H1 (cell line): Measurements from ENCODE around the gene SLC24A1. TPM values are rescaled to one million over a fixed set of nuclear protein-coding genes. Genes with fewer than 3 reads are reported as not detected.

Experiments
- RBBP5 ChIP-seq: IDR thresholded peaks from 2 replicates; pipeline ENCODE4 v1.7.1; 2012; ENCODE audit warnings: low read depth, mild to moderate bottlenecking, inconsistent platforms, low read length, moderate library complexity, borderline replicate concordance
- ZNF274 ChIP-seq: IDR thresholded peaks from 2 replicates; pipeline ENCODE4 v1.7.0; 2012; ENCODE audit warnings: low read length, borderline replicate concordance; ENCODE audit errors: extremely low read depth
- polyA plus RNA-seq, 7 experiments: library from polyadenylated mRNA; depleted of rRNA in 3 of 7; stranded (reverse) in 5 of 7; unstranded in 2 of 7; fragments of >200 nt in 5 of 7; fragments of 200-250 nt in 2 of 7; gene quantifications; 1 replicate in 5 of 7; 2 replicates in 1 of 7; 4 replicates in 1 of 7; pipeline versions ENCODE4 v1.2.1 to v1.2.3, GENCODE V29; 2011 to 2013; ENCODE audit warnings: missing spikeins in 2 of 7, mixed read lengths in 2 of 7
- small RNA-seq: library from polyadenylated mRNA; stranded (forward); fragments of <200 nt; extraction: miRNeasy Mini kit (QIAGEN cat#:217004); gene quantifications from one replicate; pipeline ENCODE3, GENCODE V24; 2013; ENCODE audit not compliant: insufficient read depth
- total RNA-seq: library from RNA; stranded (reverse); fragmentation: NEBNext Ultra II Directional; extraction: Animal tissue kit (Norgen Biotek cat#: 25700); gene quantifications from 2 replicates; pipeline ENCODE4 v1.2.1, GENCODE V29; 2021
- TF ChIP-seq, protein P1 (sequence below): IDR thresholded peaks from 2 replicates; pipeline ENCODE4 v1.6.1; 2011; ENCODE audit warnings: low read length, improper control_type of control experiment

Gene SLC24A1
- total and polyA plus RNA-seq, 2 of the 8 experiments (the other 6 are each of a cell fraction or from before 2014, with no cell fraction given): 4.9 to 6.6 TPM

DNA sequence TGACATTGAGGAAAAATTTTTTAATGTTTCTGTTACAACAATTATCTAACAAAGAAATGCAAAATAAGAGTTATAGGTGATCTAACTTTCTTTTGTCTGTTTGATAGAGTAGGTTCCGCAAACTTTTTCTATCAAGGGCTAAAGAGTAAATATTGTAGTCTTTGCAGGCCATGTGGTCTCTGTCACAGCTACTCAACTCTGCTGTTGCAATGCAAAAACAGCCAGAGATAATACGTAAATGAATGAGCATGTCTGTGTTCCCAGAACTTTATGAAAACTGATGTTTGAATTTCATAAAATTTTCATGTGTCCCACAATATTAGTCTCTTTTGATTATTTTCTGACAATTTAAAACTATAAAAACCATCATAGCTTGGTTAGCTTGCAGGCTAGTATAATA is 73.3 kb downstream of the SLC24A1 start (continued):
- TF ChIP-seq, protein P1, sequence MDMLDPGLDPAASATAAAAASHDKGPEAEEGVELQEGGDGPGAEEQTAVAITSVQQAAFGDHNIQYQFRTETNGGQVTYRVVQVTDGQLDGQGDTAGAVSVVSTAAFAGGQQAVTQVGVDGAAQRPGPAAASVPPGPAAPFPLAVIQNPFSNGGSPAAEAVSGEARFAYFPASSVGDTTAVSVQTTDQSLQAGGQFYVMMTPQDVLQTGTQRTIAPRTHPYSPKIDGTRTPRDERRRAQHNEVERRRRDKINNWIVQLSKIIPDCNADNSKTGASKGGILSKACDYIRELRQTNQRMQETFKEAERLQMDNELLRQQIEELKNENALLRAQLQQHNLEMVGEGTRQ: no peak
- TF ChIP-seq RBBP5 (no peak), ZNF274 (no peak)
- TF ChIP-seq, all 59 proteins: peak for 0

Small RNAs within 50 kb of the gene (small RNA-seq; reads per million reads assigned to genes)
- gene SNORD13E: not detected

Other genes with a start within 250 kb of the SLC24A1 start
- 45.7 and 45.9 TPM in 2 replicates for gene IGDCC3, start 243.9 kb upstream of the SLC24A1 start, total RNA-seq
- 26.8 and 42.3 TPM in 2 replicates for gene IGDCC3, start 243.9 kb upstream of the SLC24A1 start, polyA plus RNA-seq (2011; rRNA removed)
- 7.7 and 7.8 TPM in 2 replicates for gene IGDCC4, start 199.0 kb upstream of the SLC24A1 start, total RNA-seq
- gene IGDCC4, start 199.0 kb upstream of the SLC24A1 start, polyA plus RNA-seq (2011; rRNA removed): 10.3 and 12.7 TPM in 2 replicates
- gene DPP8, start 104.2 kb upstream of the SLC24A1 start, total RNA-seq: 26.0 and 27.2 TPM in 2 replicates
- 7.2 and 9.9 TPM in 2 replicates for gene DPP8, start 104.2 kb upstream of the SLC24A1 start, polyA plus RNA-seq (2011; rRNA removed)
- 118 and 120 TPM in 2 replicates for gene HACD3, start 91.5 kb upstream of the SLC24A1 start, total RNA-seq
- gene HACD3, start 91.5 kb upstream of the SLC24A1 start, polyA plus RNA-seq (2011; rRNA removed): 53.5 and 78.8 TPM in 2 replicates
- gene INTS14, start 10.8 kb upstream of the SLC24A1 start, total RNA-seq: 32.4 and 33.7 TPM in 2 replicates
- gene INTS14, start 10.8 kb upstream of the SLC24A1 start, polyA plus RNA-seq (2011; rRNA removed): 33.1 and 42.4 TPM in 2 replicates
- gene DENND4A, start 170.4 kb downstream of the SLC24A1 start, total RNA-seq: 4.7 and 6.1 TPM in 2 replicates
- gene DENND4A, start 170.4 kb downstream of the SLC24A1 start, polyA plus RNA-seq (2011; rRNA removed): 0.86 and 1.3 TPM in 2 replicates
- gene RAB11A, start 247.6 kb downstream of the SLC24A1 start, total RNA-seq: 247 and 254 TPM in 2 replicates
- gene RAB11A, start 247.6 kb downstream of the SLC24A1 start, polyA plus RNA-seq (2011; rRNA removed): 141 and 211 TPM in 2 replicates